Right lobe of liver (tissue), 6 donors: ENCODE results near the gene DHRSX. TPM values are rescaled to one million over a fixed set of nuclear protein-coding genes. Genes with fewer than 3 reads are reported as not detected.

Experiments
- ATAC-seq, 4 donors: fragments of 200-7000 bp; cut with Tn5 transposase; one replicate each; pipeline ENCODE4 v1.9.1; 2020; ENCODE audit warnings: mild to moderate bottlenecking in 4 of 4, moderate library complexity in 4 of 4
- DNase-seq, 3 donors: peaks; one replicate each; pipeline ENCODE4 v3.0.0-alpha.2; 2020
- H3K27ac ChIP-seq, 3 donors: fragments of 200-600 bp; one replicate each; pipeline ENCODE4 v1.8.0; 2022
- H3K27me3 ChIP-seq, 2 donors: fragments of 200-600 bp; one replicate each; pipeline ENCODE4 v1.8.0; 2022
- H3K36me3 ChIP-seq, 4 donors: fragments of 200-600 bp; sonication (generic) in 1 of 4; one replicate each; pipeline versions ENCODE4 v1.5.1 to v1.8.0; 2017 to 2022; ENCODE audit warnings: control low read depth in 1 of 4
- H3K4me1 ChIP-seq, 4 donors: fragments of 200-600 bp; sonication (generic) in 1 of 4; one replicate each; pipeline versions ENCODE4 v1.5.1 to v1.8.0; 2017 to 2022; ENCODE audit warnings: control low read depth in 1 of 4
- H3K4me3 ChIP-seq, 3 donors: fragments of 200-600 bp; one replicate each; pipeline ENCODE4 v1.8.0; 2022
- H3K9me3 ChIP-seq, 4 donors: fragments of 200-600 bp; sonication (generic) in 1 of 4; one replicate each; pipeline versions ENCODE4 v1.5.1 to v1.8.0; 2017 to 2022; ENCODE audit warnings: control low read depth in 1 of 4
- CTCF ChIP-seq, 4 donors: fragments of 200-600 bp in 3 of 4; fragments of 450-650 bp in 1 of 4; IDR thresholded peaks; one replicate each; pipeline versions ENCODE4 v1.5.1 to v1.8.0; 2016 to 2022; ENCODE audit warnings: antibody characterized with exemption in 4 of 4, mild to moderate bottlenecking in 2 of 4
- POLR2A ChIP-seq: fragments of 450-650 bp; IDR thresholded peaks from one replicate; pipeline ENCODE4 v1.6.1; 2017; ENCODE audit warnings: antibody characterized with exemption, mild to moderate bottlenecking
- WGBS: methylation state at CpG from one replicate; pipeline ENCODE4 v1.1.6; 2018; ENCODE audit warnings: low coverage, low lambda C conversion rate; ENCODE audit not compliant: insufficient coverage; ENCODE audit errors: missing lambda C conversion rate; 5-methylcytosine and 5-hydroxymethylcytosine counted together
- intact Hi-C, 2 donors: fragments of 100-400 bp; cut with DNase I; formaldehyde crosslinking; loops; one replicate each; pipeline versions ENCODE4 v1.11.2 to v1.14.1; 2022
- total RNA-seq, 6 experiments: library from RNA; depleted of rRNA in 2 of 6; stranded (reverse); fragments of >200 nt in 2 of 6; fragmentation: NEBNext Ultra II Directional in 3 of 6; extraction: Animal tissue kit (Norgen Biotek cat#: 25700) in 3 of 6; gene quantifications; one replicate each; pipeline versions ENCODE4 v1.1.0 to v1.2.4, GENCODE V29; 2016 to 2023
- donor health status: DM: no; HTN: yes; CAD: no.
- donor health status: DM: no; HTN: no; CAD: no.
- donor health status: DM: no; HTN: no; CAD: no.
- donor health status: DM: no; HTN: yes; CAD: no.
- donor health status: DM: no; HTN: yes; CAD: no.

Gene DHRSX
- total RNA-seq, 6 experiments from 2014 or later = 15.6 to 34.5 (median 29.0) TPM

GRCh38 chrX:2252331-2253065 lies 248.3 kb downstream of the DHRSX start:
- Histone ChIP-seq H3K9me3 (no peaks in the 10 kb centered on the region), H3K27me3 (no peaks in the 10 kb centered on the region), H3K36me3 (no peaks in the 10 kb centered on the region), H3K27ac (no peak overlapping the region), H3K4me1 (no peaks in the 10 kb centered on the region), H3K4me3 (no peak overlapping the region)
- TF ChIP-seq POLR2A = no peak
- no peak for TF ChIP-seq CTCF (IDR thresholded peaks at IDR 0.05)
- DNase-seq = no peak
- no peak for ATAC-seq
- 95% methylated on average over 12 of the region's 12 CpGs for WGBS
- intact Hi-C loops = no loop called here

- Histone ChIP-seq H3K36me3 (no peaks in the 10 kb centered on the region), H3K9me3 (no peaks in the 10 kb centered on the region), H3K4me3 (no peak overlapping the region), H3K27ac (no peak overlapping the region), H3K27me3 (no peaks in the 10 kb centered on the region), H3K4me1 (no peaks in the 10 kb centered on the region)
- WGBS = 85% methylated on average over 4 of the region's 5 CpGs
- ATAC-seq (no peak), DNase-seq (no peak)
- intact Hi-C loops = no loop called here
- TF ChIP-seq CTCF (IDR thresholded peaks at IDR 0.05) = no peak
- TF ChIP-seq POLR2A = no peak
These were observed 249.6 kb downstream of the DHRSX start for GRCh38 chrX:2251211-2251610.

- DNase-seq = no peak
- intact Hi-C loops = no loop called here
These were observed 256.8 kb downstream of the DHRSX start for GRCh38 chrX:2243913-2244460.

GRCh38 chrX:2242980-2243379 lies 257.8 kb downstream of the DHRSX start:
- ATAC-seq (no peak), DNase-seq (no peak)
- H3K4me1 ChIP-seq = no peaks in the 10 kb centered on the region
- H3K9me3 ChIP-seq = no peaks in the 10 kb centered on the region
- intact Hi-C loops = no loop called here
- no peak overlapping the region for H3K27ac ChIP-seq
- H3K36me3 ChIP-seq = no peaks in the 10 kb centered on the region
- no peak for TF ChIP-seq POLR2A
- TF ChIP-seq CTCF (IDR thresholded peaks at IDR 0.05) = no peak
- H3K27me3 ChIP-seq = no peaks in the 10 kb centered on the region
- no peak overlapping the region for H3K4me3 ChIP-seq
- WGBS = 97% methylated on average over 6 of the region's 22 CpGs

More at GRCh38 chrX:2243913-2244460, 256.8 kb downstream of the DHRSX start:
- 88% methylated on average over 12 of the region's 12 CpGs for WGBS
- Histone ChIP-seq H3K9me3 (no peaks in the 10 kb centered on the region), H3K27me3 (no peaks in the 10 kb centered on the region), H3K4me1 (no peaks in the 10 kb centered on the region), H3K36me3 (no peaks in the 10 kb centered on the region), H3K4me3 (no peak overlapping the region), H3K27ac (no peak overlapping the region)
- ATAC-seq = no peak
- no peak for TF ChIP-seq POLR2A
- TF ChIP-seq CTCF (IDR thresholded peaks at IDR 0.05) = no peak
